GM10266 (cell line): ENCODE data around the gene CDC16.
"Not testable (repeated sequence)": the region's sequence is repeated elsewhere in the genome, so short reads cannot be mapped to it uniquely, and the experiment has no call there.

Experiments used
- DNase-seq: peaks from one replicate; pipeline ENCODE4 v3.0.0; 2012; ENCODE audit errors: extremely low spot score
- TF ChIP-seq, protein P1 (sequence below): IDR thresholded peaks from 2 replicates; pipeline ENCODE4 v1.5.1; 2012; ENCODE audit warnings: mild to moderate bottlenecking, low read depth; ENCODE audit not compliant: control insufficient read depth, insufficient read depth; ENCODE audit errors: missing control alignments

CDC16 gene

DNA sequence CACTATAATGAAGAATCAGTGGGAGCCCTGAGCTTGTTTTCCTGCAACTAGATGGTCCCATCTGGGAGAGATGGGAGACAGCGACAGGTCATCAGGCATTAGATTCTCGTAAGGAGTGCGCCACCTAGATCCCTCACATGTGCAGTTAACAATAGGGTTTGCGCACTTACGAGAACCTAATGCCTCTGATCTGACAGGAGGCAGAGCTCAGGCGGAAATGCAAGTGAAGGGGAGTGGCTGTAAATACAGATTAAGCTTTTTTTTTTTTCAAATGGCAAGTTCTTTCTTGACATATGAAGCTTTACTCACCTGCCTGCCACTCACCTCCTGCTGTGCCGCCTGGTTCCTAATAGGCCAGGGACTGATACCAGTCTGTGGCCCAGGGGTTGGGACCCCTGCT is 14.4 kb downstream of the CDC16 start:
- no peak for DNase-seq
- TF ChIP-seq, protein P1, sequence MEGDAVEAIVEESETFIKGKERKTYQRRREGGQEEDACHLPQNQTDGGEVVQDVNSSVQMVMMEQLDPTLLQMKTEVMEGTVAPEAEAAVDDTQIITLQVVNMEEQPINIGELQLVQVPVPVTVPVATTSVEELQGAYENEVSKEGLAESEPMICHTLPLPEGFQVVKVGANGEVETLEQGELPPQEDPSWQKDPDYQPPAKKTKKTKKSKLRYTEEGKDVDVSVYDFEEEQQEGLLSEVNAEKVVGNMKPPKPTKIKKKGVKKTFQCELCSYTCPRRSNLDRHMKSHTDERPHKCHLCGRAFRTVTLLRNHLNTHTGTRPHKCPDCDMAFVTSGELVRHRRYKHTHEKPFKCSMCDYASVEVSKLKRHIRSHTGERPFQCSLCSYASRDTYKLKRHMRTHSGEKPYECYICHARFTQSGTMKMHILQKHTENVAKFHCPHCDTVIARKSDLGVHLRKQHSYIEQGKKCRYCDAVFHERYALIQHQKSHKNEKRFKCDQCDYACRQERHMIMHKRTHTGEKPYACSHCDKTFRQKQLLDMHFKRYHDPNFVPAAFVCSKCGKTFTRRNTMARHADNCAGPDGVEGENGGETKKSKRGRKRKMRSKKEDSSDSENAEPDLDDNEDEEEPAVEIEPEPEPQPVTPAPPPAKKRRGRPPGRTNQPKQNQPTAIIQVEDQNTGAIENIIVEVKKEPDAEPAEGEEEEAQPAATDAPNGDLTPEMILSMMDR = no peak

DNA sequence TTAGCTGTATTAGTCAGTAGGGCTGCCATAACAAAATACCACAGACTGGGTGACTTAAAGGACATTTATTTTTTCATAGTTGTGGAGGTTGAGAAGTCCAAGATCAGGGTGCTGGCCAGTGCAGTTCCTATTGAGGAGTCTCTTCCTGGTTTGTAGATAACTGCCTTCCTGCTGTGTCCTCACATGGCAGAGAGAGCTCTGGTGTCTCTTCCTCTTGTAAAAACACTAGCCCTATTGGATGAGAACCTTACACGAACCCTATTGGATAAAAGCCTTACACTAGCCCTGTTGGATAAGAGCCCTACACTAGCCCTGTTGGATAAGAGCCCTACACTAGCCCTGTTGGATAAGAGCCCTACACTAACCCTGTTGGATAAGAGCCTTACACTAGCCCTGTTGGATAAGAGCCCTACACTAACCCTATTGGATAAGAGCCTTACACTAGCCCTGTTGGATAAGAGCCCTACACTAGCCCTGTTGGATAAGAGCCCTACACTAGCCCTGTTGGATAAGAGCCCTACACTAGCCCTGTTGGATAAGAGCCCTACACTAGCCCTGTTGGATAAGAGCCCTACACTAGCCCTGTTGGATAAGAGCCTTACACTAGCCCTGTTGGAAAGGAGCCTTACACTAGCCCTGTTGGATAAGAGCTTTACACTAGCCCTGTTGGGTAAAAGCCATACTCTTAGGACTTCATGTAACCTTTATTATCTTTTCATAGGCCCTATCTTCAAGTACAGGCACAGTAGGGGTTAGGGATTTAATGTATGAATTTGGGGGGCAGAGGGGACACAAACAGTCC is 17.1 kb downstream of the CDC16 start:
- DNase-seq = not testable (repeated sequence)

DNA sequence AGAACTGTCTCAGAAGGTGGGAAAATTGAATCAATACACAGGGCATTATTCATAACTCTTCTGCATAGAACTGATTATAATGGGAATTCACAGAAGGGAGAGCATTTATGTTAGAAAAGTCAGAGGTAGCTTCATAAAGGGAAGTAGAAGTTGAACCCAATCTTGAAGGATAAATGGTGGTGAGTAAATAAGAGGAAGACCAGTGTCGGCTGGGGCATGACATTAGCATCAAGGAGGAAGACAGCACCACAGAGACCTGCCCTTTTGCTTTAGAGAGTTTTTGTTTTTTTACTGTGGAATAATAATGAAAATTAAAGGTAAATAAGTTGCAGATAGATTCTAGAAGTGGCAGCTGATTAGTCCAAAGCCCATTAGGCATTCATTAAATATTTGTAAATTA is 21.9 kb downstream of the CDC16 start:
- no peak for DNase-seq
- TF ChIP-seq, protein P1 = no peak

DNA sequence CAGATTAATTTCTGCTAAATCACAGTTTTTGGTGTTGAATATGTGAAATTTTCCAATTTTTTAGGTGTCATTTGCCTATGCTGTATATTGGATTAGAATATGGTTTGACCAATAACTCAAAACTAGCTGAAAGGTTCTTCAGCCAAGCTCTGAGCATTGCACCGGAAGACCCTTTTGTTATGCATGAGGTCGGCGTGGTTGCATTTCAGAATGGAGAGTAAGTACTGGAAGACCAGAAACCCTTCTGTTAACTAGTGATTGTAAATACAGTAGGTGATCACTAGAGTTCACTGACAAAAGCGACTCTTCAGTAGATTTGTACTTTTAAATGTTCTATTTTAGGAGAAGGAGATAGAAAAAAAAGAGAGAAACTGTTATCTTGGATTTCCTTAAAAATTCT is 22.3 kb downstream of the CDC16 start:
- no peak for DNase-seq
- TF ChIP-seq, protein P1 = no peak

DNA sequence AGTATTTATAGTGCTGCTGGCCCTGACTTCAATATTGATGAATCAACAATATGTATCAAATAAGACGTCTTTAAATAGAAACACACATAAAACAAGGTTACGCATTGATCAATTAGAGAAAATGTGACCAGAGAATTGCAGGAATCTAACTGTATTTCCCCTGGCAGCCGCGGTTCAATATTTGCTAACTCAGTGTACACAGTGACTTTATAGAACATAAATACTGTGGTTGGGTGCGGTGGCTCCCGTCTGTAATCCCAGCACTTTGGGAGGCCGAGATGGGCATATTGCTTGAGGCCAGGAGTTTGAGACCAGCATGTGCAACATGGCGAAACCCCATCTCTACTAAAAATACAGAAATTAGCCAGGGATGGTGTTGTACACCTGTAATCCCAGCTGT is 23.9 kb downstream of the CDC16 start:
- TF ChIP-seq, protein P1 = no peak
- DNase-seq = no peak

DNA sequence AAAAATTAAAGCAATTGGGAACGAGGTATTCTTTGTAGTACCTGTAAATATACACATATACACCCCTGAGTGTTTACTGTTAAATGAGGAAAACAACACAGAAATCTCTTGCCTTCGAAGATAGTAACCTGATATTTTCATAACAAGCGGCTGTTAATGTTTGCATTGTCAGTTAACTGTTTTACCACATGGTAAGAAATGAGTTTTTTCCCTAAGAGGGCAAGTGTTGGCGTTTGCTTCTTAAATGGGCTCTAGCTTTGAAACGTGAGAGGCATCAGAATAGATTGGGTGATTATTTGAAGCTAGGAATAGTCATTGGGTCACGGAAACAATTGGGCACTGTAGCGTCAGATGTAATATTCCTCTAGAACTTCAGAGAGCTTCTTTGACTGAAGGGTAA is 24.7 kb downstream of the CDC16 start:
- no peak for DNase-seq

DNA sequence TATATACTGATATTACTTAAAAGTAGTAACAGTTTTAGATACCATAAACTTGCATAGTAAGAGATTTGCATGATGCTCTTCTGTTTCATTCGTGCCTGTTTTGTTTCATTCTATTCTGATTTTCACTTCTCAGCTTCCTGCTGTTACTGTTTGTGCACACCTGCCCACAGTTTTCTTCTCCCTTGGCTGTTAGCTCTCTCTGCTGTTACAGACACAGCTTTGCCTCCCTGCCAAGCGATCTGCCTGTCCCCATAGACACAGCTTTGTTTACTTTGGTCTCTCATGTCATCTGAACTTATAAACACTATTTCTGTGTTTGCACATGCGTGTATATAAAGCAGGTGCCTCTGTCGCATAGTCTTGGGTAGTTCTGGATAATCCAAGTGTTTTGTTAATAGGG is 25.3 kb downstream of the CDC16 start:
- no peak for DNase-seq
- TF ChIP-seq, protein P1 = no peak

More for the DNA sequence above, 24.7 kb downstream of the CDC16 start:
- TF ChIP-seq, protein P1 = no peak
